K562 (cell line): Measurements from ENCODE around the gene GSTO2. TPM values are rescaled to one million over a fixed set of nuclear protein-coding genes. Genes with fewer than 3 reads are reported as not detected.
A peak's percentile ranks its signal among the peaks of the same experiment; 100 is the strongest.

Experiments used
- ARID2 ChIP-seq: fragments of 450-650 bp; IDR thresholded peaks from 2 replicates; pipeline ENCODE4 v1.6.1; 2017; ENCODE audit warnings: antibody characterized with exemption, mild to moderate bottlenecking
- BRD9 ChIP-seq: fragments of 450-650 bp; IDR thresholded peaks from 2 replicates; pipeline ENCODE4 v1.6.1; 2018; ENCODE audit warnings: low read depth; ENCODE audit not compliant: partially characterized antibody
- DEAF1 ChIP-seq: fragments of 450-650 bp; formaldehyde crosslinking; IDR thresholded peaks from 2 replicates; pipeline ENCODE4 v1.4.0; 2020; ENCODE audit warnings: mild to moderate bottlenecking, moderate library complexity
- FUS ChIP-seq: fragments of 200-400 bp; formaldehyde crosslinking; optimal IDR thresholded peaks from 2 replicates; pipeline ENCODE3; 2017; ENCODE audit warnings: low read depth, low read length
- MAFF ChIP-seq: IDR thresholded peaks from 2 replicates; pipeline ENCODE4 v1.6.1; 2012; ENCODE audit warnings: low read length, improper control_type of control experiment
- MAZ ChIP-seq, 2 experiments: fragments of 450-650 bp in 1 of 2; sonication (generic) in 1 of 2; formaldehyde crosslinking; IDR thresholded peaks in 1 of 2; conservative IDR thresholded peaks in 1 of 2; 2 replicates each; pipeline versions ENCODE4 v1.4.0 to v1.5.0; 2020; ENCODE audit warnings: mild to moderate bottlenecking in 1 of 2, missing genetic modification reagents in 1 of 2
- MTA3 ChIP-seq: fragments of 450-650 bp; formaldehyde crosslinking; IDR thresholded peaks from 2 replicates; pipeline ENCODE4 v1.6.1; 2017; ENCODE audit warnings: mild to moderate bottlenecking, borderline replicate concordance
- PBX2 ChIP-seq, 2 experiments: IDR thresholded peaks in 1 of 2; conservative IDR thresholded peaks in 1 of 2; 2 replicates each; pipeline ENCODE4 v1.6.1; 2016; ENCODE audit warnings: low read depth in 2 of 2, mild to moderate bottlenecking in 1 of 2, missing compliant biosample characterization in 1 of 2, missing genetic modification characterization in 1 of 2, moderate library complexity in 1 of 2
- RAD21 ChIP-seq, 2 experiments: fragments of 250-450 bp in 1 of 2; fragments of 450-650 bp in 1 of 2; sonication (Bioruptor Pico) in 1 of 2; formaldehyde crosslinking in 1 of 2; IDR thresholded peaks in 1 of 2; conservative IDR thresholded peaks in 1 of 2; 2 replicates each; pipeline versions ENCODE4 v1.4.0 to v1.8.0; 2020 to 2022; ENCODE audit warnings: mild to moderate bottlenecking in 2 of 2, moderate library complexity in 1 of 2
- RCOR1 ChIP-seq, 2 experiments: IDR thresholded peaks; 2 replicates each; pipeline ENCODE4 v1.6.1; 2012; ENCODE audit warnings: low read depth in 2 of 2, low read length in 2 of 2, borderline replicate concordance in 1 of 2, improper control_type of control experiment in 1 of 2
- REST ChIP-seq, 2 experiments: fragments of 450-650 bp; formaldehyde crosslinking in 1 of 2; IDR thresholded peaks; 2 replicates each; pipeline versions ENCODE4 v1.4.0 to v1.6.1; 2014 to 2020; ENCODE audit warnings: mild to moderate bottlenecking in 2 of 2, borderline replicate concordance in 1 of 2, low read depth in 1 of 2
- TAL1 ChIP-seq: fragments of 450-650 bp; IDR thresholded peaks from 2 replicates; pipeline ENCODE4 v1.6.1; 2016; ENCODE audit warnings: mild to moderate bottlenecking
- ZKSCAN1 ChIP-seq: fragments of 150-350 bp; IDR thresholded peaks from 2 replicates; pipeline ENCODE4 v1.6.1; 2016; ENCODE audit warnings: low read depth, low read length
- polyA plus RNA-seq, 8 experiments: library from polyadenylated mRNA; depleted of rRNA in 4 of 8; stranded (reverse) in 5 of 8; unstranded in 3 of 8; fragments of >200 nt; fragmentation: Nextera tagmentation in 2 of 8; fragmentation: Illumina TruSeq in 1 of 8; extraction: Ambion mirVana in 2 of 8; extraction: Trizol in 1 of 8; gene quantifications; 2 replicates each; pipeline versions ENCODE4 v1.2.1 to v1.2.3, GENCODE V29; 2011 to 2014; ENCODE audit warnings: inconsistent platforms in 1 of 8, missing spikeins in 1 of 8
- total RNA-seq, 7 experiments: library from RNA; depleted of rRNA in 6 of 7; stranded (reverse); fragments of >200 nt in 6 of 7; fragmentation: Illumina TruSeq in 2 of 7; extraction: Trizol in 2 of 7; gene quantifications; 2 replicates each; pipeline versions ENCODE4 v1.2.1 to v1.2.3, GENCODE V29; 2011 to 2021; ENCODE audit warnings: low replicate concordance in 1 of 7

Gene GSTO2
- total and polyA plus RNA-seq, 9 of the 15 experiments (the other 6 are each of a cell fraction or from before 2014, with no cell fraction given): 0.18 to 1.8 (median 0.90) TPM

- peak; percentile 69 for TF ChIP-seq REST (IDR thresholded peaks at IDR 0.05; ENCODE audit: borderline replicate concordance)
- TF ChIP-seq REST (CRISPR knock-in tag; IDR thresholded peaks at IDR 0.05; ENCODE audit: low read depth): no peak
- TF ChIP-seq ZKSCAN1: no peak
- TF ChIP-seq ARID2: peak; percentile 46; the same call in 1 of the 2 replicates
- TF ChIP-seq BRD9: peak; percentile 66
- TF ChIP-seq TAL1: no peak
- no peak for TF ChIP-seq PBX2 (CRISPR knock-in tag; IDR thresholded peaks at IDR 0.05; ENCODE audit: low read depth)
- TF ChIP-seq PBX2 (tag; conservative IDR thresholded peaks at IDR 0.05; ENCODE audit: low read depth): 0 out of 2 replicates have a peak, but pooled peaks have one; percentile 15
- TF ChIP-seq MAZ (CRISPR knock-in tag; conservative IDR thresholded peaks at IDR 0.05 in 1 of 2, IDR thresholded peaks at IDR 0.05 in 1 of 2): 0 out of 4 replicates have a peak, but pooled peaks of 1 of the 2 experiments have one; percentile 31
- TF ChIP-seq DEAF1: peak; percentile 80
- no peak for TF ChIP-seq FUS
- no peak for TF ChIP-seq MTA3
- peak; percentile 85 to 88 for TF ChIP-seq RAD21 (CRISPR knock-in tag; conservative IDR thresholded peaks at IDR 0.05 in 1 of 2, IDR thresholded peaks at IDR 0.05 in 1 of 2)
- TF ChIP-seq MAFF: peak; percentile 76
- 0 out of 4 replicates have a peak, but pooled peaks of 1 of the 2 experiments have one; percentile 31 for TF ChIP-seq RCOR1 (IDR thresholded peaks at IDR 0.05; ENCODE audit: borderline replicate concordance in 1 of 2, low read depth in 2 of 2, low read length in 2 of 2)
Observed at GRCh38 chr10:104350127-104350635, 81.2 kb downstream of the GSTO2 start (continued).
